ENCODE measurements around the gene NCAPG2.

Gene NCAPG2

GRCh38 chr7:158740013-158740656, 35.5 kb upstream of the NCAPG2 start:
- no peak overlapping the region for H3K9ac ChIP-seq (ENCODE audit: low read length)
- no peak for DNase-seq
- TF ChIP-seq CTCF (IDR thresholded peaks at IDR 0.05; ENCODE audit: low read length) (no peak), EZH2 (optimal IDR thresholded peaks at IDR 0.05; ENCODE audit: low read depth, low read length) (no peak)
- H3K4me1 ChIP-seq (ENCODE audit: low read length) = no peaks in the 10 kb centered on the region
- no peaks in the 10 kb centered on the region for H4K20me1 ChIP-seq (ENCODE audit: insufficient read depth, low read length)
- no peaks in the 10 kb centered on the region for H3K9me2 ChIP-seq (replicated peaks; ENCODE audit: insufficient read depth, low read length)
- H2AFZ ChIP-seq (ENCODE audit: low read length) = no peak overlapping the region
- H3K79me2 ChIP-seq (ENCODE audit: low read length) = no peaks in the 10 kb centered on the region
- no peaks in the 10 kb centered on the region; the same call in 1 of the 2 replicates for H3K36me3 ChIP-seq (replicated peaks; ENCODE audit: insufficient read depth, low read length)
- no peak overlapping the region for H3K27ac ChIP-seq (ENCODE audit: low read length)
- no peak overlapping the region for H3K4me3 ChIP-seq (ENCODE audit: low read length)
- no peak overlapping the region for H3K4me2 ChIP-seq (ENCODE audit: low read depth, low read length)
- no peaks in the 10 kb centered on the region for H3K9me3 ChIP-seq (replicated peaks; ENCODE audit: insufficient read depth, low read length)
- no peaks in the 10 kb centered on the region for H3K27me3 ChIP-seq (replicated peaks; ENCODE audit: insufficient read depth, low read length)
- no peaks in the 10 kb centered on the region for H3F3A ChIP-seq (ENCODE audit: insufficient read depth, low read length)

DNA sequence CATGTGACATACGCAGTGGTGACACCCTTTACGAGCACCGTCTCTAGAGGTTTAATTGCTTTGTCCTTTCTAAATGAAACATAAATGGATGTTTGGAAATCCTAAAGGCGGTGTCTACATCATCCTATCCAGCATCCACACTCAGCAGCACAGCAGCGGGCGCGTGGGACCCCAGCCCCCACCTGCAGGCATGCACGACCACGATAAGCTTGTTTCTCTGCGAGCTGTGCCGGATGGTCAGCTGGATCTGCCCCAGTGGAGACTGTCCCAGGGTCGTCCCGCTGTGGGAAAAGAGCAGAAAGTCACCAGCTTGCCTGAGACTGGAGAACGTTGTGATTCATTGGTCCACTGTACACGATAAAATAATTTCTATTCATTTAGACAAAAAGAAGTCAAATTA, 34.2 kb upstream of the NCAPG2 start:
- H2AFZ ChIP-seq (ENCODE audit: low read length) = no peak overlapping the region
- DNase-seq = no peak
- no peak overlapping the region for H3K27ac ChIP-seq (ENCODE audit: low read length)
- no peaks in the 10 kb centered on the region for H3K79me2 ChIP-seq (ENCODE audit: low read length)
- no peak overlapping the region for H3K9ac ChIP-seq (ENCODE audit: low read length)
- no peaks in the 10 kb centered on the region for H3K4me1 ChIP-seq (ENCODE audit: low read length)
- H4K20me1 ChIP-seq (ENCODE audit: insufficient read depth, low read length) = no peaks in the 10 kb centered on the region
- H3K9me2 ChIP-seq (replicated peaks; ENCODE audit: insufficient read depth, low read length) = no peaks in the 10 kb centered on the region
- no peaks in the 10 kb centered on the region; the same call in 1 of the 2 replicates for H3K36me3 ChIP-seq (replicated peaks; ENCODE audit: insufficient read depth, low read length)
- no peak overlapping the region for H3K4me2 ChIP-seq (ENCODE audit: low read depth, low read length)
- no peaks in the 10 kb centered on the region for H3K27me3 ChIP-seq (replicated peaks; ENCODE audit: insufficient read depth, low read length)
- H3K9me3 ChIP-seq (replicated peaks; ENCODE audit: insufficient read depth, low read length) = no peaks in the 10 kb centered on the region
- no peak overlapping the region for H3K4me3 ChIP-seq (ENCODE audit: low read length)
- TF ChIP-seq EZH2phosphoT487 (IDR thresholded peaks at IDR 0.05; ENCODE audit: low read length) = no peak
- TF ChIP-seq CTCF (IDR thresholded peaks at IDR 0.05; ENCODE audit: low read length) = no peak
- no peak for TF ChIP-seq EZH2 (optimal IDR thresholded peaks at IDR 0.05; ENCODE audit: low read depth, low read length)
- no peaks in the 10 kb centered on the region for H3F3A ChIP-seq (ENCODE audit: insufficient read depth, low read length)

GRCh38 chr7:158737064-158737695, 32.6 kb upstream of the NCAPG2 start:
- no peaks in the 10 kb centered on the region; the same call in 1 of the 2 replicates for H3K36me3 ChIP-seq (replicated peaks; ENCODE audit: insufficient read depth, low read length)
- H3K27me3 ChIP-seq (replicated peaks; ENCODE audit: insufficient read depth, low read length) = no peaks in the 10 kb centered on the region
- H3K4me3 ChIP-seq (ENCODE audit: low read length) = no peak overlapping the region
- H3K9me2 ChIP-seq (replicated peaks; ENCODE audit: insufficient read depth, low read length) = no peaks in the 10 kb centered on the region
- DNase-seq = no peak
- TF ChIP-seq CTCF (IDR thresholded peaks at IDR 0.05; ENCODE audit: low read length) (no peak), EZH2 (optimal IDR thresholded peaks at IDR 0.05; ENCODE audit: low read depth, low read length) (no peak), EZH2phosphoT487 (IDR thresholded peaks at IDR 0.05; ENCODE audit: low read length) (no peak)
- H3K9ac ChIP-seq (ENCODE audit: low read length) = no peak overlapping the region
- H3K27ac ChIP-seq (ENCODE audit: low read length) = no peak overlapping the region
- H3K79me2 ChIP-seq (ENCODE audit: low read length) = no peaks in the 10 kb centered on the region
- H3K4me1 ChIP-seq (ENCODE audit: low read length) = no peaks in the 10 kb centered on the region
- H3K4me2 ChIP-seq (ENCODE audit: low read depth, low read length) = no peak overlapping the region
- H3F3A ChIP-seq (ENCODE audit: insufficient read depth, low read length) = no peaks in the 10 kb centered on the region
- no peak overlapping the region for H2AFZ ChIP-seq (ENCODE audit: low read length)
- H3K9me3 ChIP-seq (replicated peaks; ENCODE audit: insufficient read depth, low read length) = no peaks in the 10 kb centered on the region
- no peaks in the 10 kb centered on the region for H4K20me1 ChIP-seq (ENCODE audit: insufficient read depth, low read length)

Measured in MM.1S (cell line).